Transverse colon (tissue), 4 donors: ENCODE data around the gene PAFAH2. TPM values are rescaled to one million over a fixed set of nuclear protein-coding genes. Genes with fewer than 3 reads are reported as not detected.

Experiments used
- DNase-seq: peaks from one replicate; pipeline ENCODE4 v3.0.0-alpha.2; 2019
- H3K27ac ChIP-seq, 4 donors: fragments of 200-600 bp; sonication (generic); 2 replicates each; pipeline ENCODE4 v1.5.1; 2016 to 2018; ENCODE audit warnings: inconsistent platforms in 4 of 4
- H3K27me3 ChIP-seq: fragments of 200-600 bp; sonication (generic); 2 replicates; pipeline ENCODE4 v1.5.1; 2017; ENCODE audit warnings: inconsistent platforms
- H3K36me3 ChIP-seq, 4 donors: fragments of 200-600 bp; sonication (generic); 2 replicates each; pipeline ENCODE4 v1.5.1; 2017 to 2019; ENCODE audit warnings: inconsistent platforms in 4 of 4
- H3K4me1 ChIP-seq, 4 donors: fragments of 200-600 bp; sonication (generic); 2 replicates each; pipeline ENCODE4 v1.5.1; 2017 to 2020; ENCODE audit warnings: inconsistent platforms in 4 of 4
- H3K4me3 ChIP-seq, 4 donors: fragments of 200-600 bp; sonication (generic); 1 replicate in 1 of 4; 2 replicates in 3 of 4; pipeline versions ENCODE4 v1.5.1 to v1.6.1; 2017 to 2019; ENCODE audit warnings: inconsistent platforms in 4 of 4
- H3K9me3 ChIP-seq, 2 donors: fragments of 200-600 bp; sonication (generic); 2 replicates each; pipeline ENCODE4 v1.5.1; 2017 to 2019; ENCODE audit warnings: inconsistent platforms in 2 of 2
- EP300 ChIP-seq: sonication (generic); formaldehyde crosslinking; IDR thresholded peaks from one replicate; pipeline ENCODE4 v1.6.1; 2017; ENCODE audit warnings: antibody characterized with exemption, low read depth
- POLR2A ChIP-seq: fragments of 450-650 bp; IDR thresholded peaks from one replicate; pipeline ENCODE4 v1.6.1; 2016; ENCODE audit warnings: antibody characterized with exemption, mild to moderate bottlenecking, moderate library complexity
- POLR2AphosphoS5 ChIP-seq, 3 donors: sonication (generic); formaldehyde crosslinking; IDR thresholded peaks; one replicate each; pipeline ENCODE4 v1.6.1; 2016; ENCODE audit warnings: antibody characterized with exemption in 3 of 3
- WGBS, 2 donors: methylation state at CpG; one replicate each; pipeline ENCODE4 v1.1.5; 2018; ENCODE audit warnings: low coverage in 1 of 2; 5-methylcytosine and 5-hydroxymethylcytosine counted together
- in situ Hi-C, 4 donors: fragments of 200-750 bp; cut with MboI; loops; one replicate each; pipeline versions ENCODE4 v1.15.0 to v1.15.1; 2017; ENCODE audit warnings: low sequenced_read_pairs in 3 of 4, low pct_ligation_motif_present in 1 of 4, low pct_unique_long_range_greater_than_20kb in 1 of 4
- intact Hi-C: fragments of 100-400 bp; cut with DNase I; formaldehyde crosslinking; loops from one replicate; pipeline ENCODE4 v1.15.1; 2023; ENCODE audit warnings: low total_unique reads
- total RNA-seq, 4 donors: library from RNA; depleted of rRNA; stranded (reverse); fragments of >200 nt; gene quantifications; one replicate each; pipeline ENCODE4 v1.1.0, GENCODE V29; 2016
- TF ChIP-seq, protein P1 (sequence below), 5 experiments: fragments of 200-600 bp in 3 of 5; fragments of 450-650 bp in 2 of 5; sonication (generic) in 3 of 5; IDR thresholded peaks; 1 replicate in 2 of 5; 2 replicates in 3 of 5; pipeline ENCODE4 v1.5.1; 2016 to 2017; ENCODE audit warnings: antibody characterized with exemption in 5 of 5, inconsistent platforms in 3 of 5, mild to moderate bottlenecking in 2 of 5, moderate library complexity in 1 of 5

The PAFAH2 gene
- total RNA-seq, 4 donors from 2014 or later: 23.1 to 60.1 (median 38.8) TPM

- intact Hi-C loops: no loop called here
- TF ChIP-seq POLR2AphosphoS5 (IDR thresholded peaks at IDR 0.05): no peak
- TF ChIP-seq, protein P1, sequence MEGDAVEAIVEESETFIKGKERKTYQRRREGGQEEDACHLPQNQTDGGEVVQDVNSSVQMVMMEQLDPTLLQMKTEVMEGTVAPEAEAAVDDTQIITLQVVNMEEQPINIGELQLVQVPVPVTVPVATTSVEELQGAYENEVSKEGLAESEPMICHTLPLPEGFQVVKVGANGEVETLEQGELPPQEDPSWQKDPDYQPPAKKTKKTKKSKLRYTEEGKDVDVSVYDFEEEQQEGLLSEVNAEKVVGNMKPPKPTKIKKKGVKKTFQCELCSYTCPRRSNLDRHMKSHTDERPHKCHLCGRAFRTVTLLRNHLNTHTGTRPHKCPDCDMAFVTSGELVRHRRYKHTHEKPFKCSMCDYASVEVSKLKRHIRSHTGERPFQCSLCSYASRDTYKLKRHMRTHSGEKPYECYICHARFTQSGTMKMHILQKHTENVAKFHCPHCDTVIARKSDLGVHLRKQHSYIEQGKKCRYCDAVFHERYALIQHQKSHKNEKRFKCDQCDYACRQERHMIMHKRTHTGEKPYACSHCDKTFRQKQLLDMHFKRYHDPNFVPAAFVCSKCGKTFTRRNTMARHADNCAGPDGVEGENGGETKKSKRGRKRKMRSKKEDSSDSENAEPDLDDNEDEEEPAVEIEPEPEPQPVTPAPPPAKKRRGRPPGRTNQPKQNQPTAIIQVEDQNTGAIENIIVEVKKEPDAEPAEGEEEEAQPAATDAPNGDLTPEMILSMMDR (IDR thresholded peaks at IDR 0.05): no peak
- no peak for TF ChIP-seq EP300
- no peak for TF ChIP-seq POLR2A
Measured at GRCh38 chr1:25971066-25971810, 26.6 kb downstream of the PAFAH2 start.

GRCh38 chr1:25967308-25967707 lies 30.6 kb downstream of the PAFAH2 start:
- in situ Hi-C loops (no loop called here), intact Hi-C loops (no loop called here)
- peaks cover 0 to 13% (median 1%) of the 10 kb centered on the region in 4 donors for H3K4me1 ChIP-seq
- H3K4me3 ChIP-seq: no peak overlapping the region
- no peak for DNase-seq
- no peaks in the 10 kb centered on the region for H3K27me3 ChIP-seq
- H3K9me3 ChIP-seq: no peaks in the 10 kb centered on the region
- no peak overlapping the region for H3K27ac ChIP-seq
- 86 to 91% methylated on average over 1 to 3 of the region's 3 CpGs for WGBS, 2 donors
- TF ChIP-seq, protein P1 (IDR thresholded peaks at IDR 0.05): no peak
- TF ChIP-seq POLR2A (no peak), EP300 (no peak), POLR2AphosphoS5 (IDR thresholded peaks at IDR 0.05) (no peak)
- peaks cover 0 to 15% (median 4%) of the 10 kb centered on the region in 4 donors for H3K36me3 ChIP-seq

More at GRCh38 chr1:25971066-25971810, 26.6 kb downstream of the PAFAH2 start:
- in situ Hi-C loops: no loop called here
- Histone ChIP-seq H3K36me3 (peaks cover 0 to 33% (median 5%) of the 10 kb centered on the region in 4 donors), H3K4me1 (peaks cover 0 to 21% (median 1%) of the 10 kb centered on the region in 4 donors), H3K4me3 (no peak overlapping the region), H3K27ac (peak overlapping the region in 1 of 4 donors; percentile 29), H3K9me3 (no peaks in the 10 kb centered on the region), H3K27me3 (no peaks in the 10 kb centered on the region)
- 62 to 72% methylated on average over 6 to 8 of the region's 8 CpGs for WGBS, 2 donors
- no peak for DNase-seq

DNA sequence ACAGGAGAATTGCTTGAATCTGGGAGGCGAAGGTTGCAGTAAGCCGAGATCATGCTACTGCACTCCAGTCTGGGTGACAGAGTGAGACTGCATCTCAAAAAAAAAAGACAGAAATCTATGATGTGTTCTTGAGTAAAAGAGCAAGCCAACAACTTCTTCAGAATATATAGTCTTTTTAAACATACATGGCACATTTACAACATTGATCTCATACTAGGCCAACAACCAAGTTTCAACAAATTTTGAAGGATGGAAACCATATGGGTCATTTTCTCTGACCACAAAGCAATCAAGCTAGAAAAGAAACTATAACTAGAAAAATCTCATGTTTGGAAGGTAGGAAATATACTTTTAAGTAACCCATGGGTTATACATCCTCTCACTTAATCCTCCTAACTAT lies 38.3 kb downstream of the PAFAH2 start:
- no peak overlapping the region for H3K4me3 ChIP-seq
- H3K27ac ChIP-seq: no peak overlapping the region
- H3K36me3 ChIP-seq: peaks cover 0 to 30% (median 10%) of the 10 kb centered on the region in 4 donors
- TF ChIP-seq POLR2A (no peak), POLR2AphosphoS5 (IDR thresholded peaks at IDR 0.05) (no peak), EP300 (no peak)
- TF ChIP-seq, protein P1 (IDR thresholded peaks at IDR 0.05): no peak
- no peaks in the 10 kb centered on the region for H3K4me1 ChIP-seq
- no peaks in the 10 kb centered on the region for H3K27me3 ChIP-seq
- in situ Hi-C loops (no loop called here), intact Hi-C loops (no loop called here)
- DNase-seq: no peak
- H3K9me3 ChIP-seq: no peaks in the 10 kb centered on the region
- WGBS, 2 donors: 86% methylated on average over 2 of the region's 2 CpGs; no CpG with 5 or more reads in 1 of the 2 donors

DNA sequence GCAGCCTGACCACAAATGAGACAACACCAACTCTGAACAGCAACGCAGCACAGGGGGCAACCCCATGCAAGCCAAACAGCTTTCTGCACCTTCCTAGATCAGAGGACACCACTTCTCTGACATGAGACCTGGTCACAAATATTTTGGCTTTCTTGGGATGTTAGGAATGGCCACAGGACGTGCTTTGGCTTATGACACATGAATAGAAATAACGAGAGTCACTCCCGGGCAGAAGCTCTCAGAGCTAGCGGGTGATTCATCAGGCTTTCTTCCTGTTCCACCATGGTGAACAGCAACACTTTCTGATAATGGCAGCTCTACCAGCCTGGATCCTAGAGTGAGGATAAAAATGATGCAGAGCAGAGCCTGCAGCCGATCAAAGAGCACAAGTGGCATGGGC lies 39.4 kb downstream of the PAFAH2 start:
- Histone ChIP-seq H3K27me3 (no peaks in the 10 kb centered on the region), H3K4me3 (no peak overlapping the region), H3K36me3 (peaks cover 0 to 30% (median 10%) of the 10 kb centered on the region in 4 donors), H3K27ac (no peak overlapping the region), H3K4me1 (no peaks in the 10 kb centered on the region), H3K9me3 (no peaks in the 10 kb centered on the region)
- TF ChIP-seq POLR2AphosphoS5 (IDR thresholded peaks at IDR 0.05): no peak
- no peak for TF ChIP-seq EP300
- TF ChIP-seq, protein P1 (IDR thresholded peaks at IDR 0.05): no peak
- no peak for TF ChIP-seq POLR2A
- in situ Hi-C loops (no loop called here), intact Hi-C loops (no loop called here)
- no peak for DNase-seq
- WGBS, 2 donors: 89 to 100% methylated on average over 1 to 6 of the region's 6 CpGs
